NCI-H2171 treated with DMSO at 0.1 percent for 48 hours (cell line): Measurements from ENCODE around the gene OR5L1.

Experiments used
- DNase-seq: peaks from one replicate; lab custom pipeline; 2025; lab: John Stamatoyannopoulos, UW

The OR5L1 gene

DNA sequence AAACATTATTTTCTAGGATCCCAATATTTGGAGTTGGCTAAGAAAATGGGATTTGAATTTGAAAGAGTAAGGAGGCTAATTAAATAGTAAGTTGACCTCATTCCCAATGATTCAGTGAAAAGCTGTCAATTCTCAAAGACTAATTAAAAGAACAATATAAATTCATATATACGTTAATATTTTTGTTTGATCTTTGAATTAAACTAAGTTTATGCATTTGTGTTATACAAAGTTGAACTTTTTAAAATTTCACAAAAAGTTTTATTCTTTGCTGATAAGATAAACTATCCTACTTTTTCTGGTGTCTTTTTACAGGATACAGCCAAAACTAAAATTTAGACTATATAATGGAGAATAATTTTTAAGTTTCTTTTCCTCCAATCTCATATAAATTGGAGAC lies at the start of gene OR5L1:
Gene OR5L1 (plus strand): TSS at position 301 of the 400 bp plus-strand sequence. CDS start 100 bp downstream, outside the sequence.
- no peak for DNase-seq

DNA sequence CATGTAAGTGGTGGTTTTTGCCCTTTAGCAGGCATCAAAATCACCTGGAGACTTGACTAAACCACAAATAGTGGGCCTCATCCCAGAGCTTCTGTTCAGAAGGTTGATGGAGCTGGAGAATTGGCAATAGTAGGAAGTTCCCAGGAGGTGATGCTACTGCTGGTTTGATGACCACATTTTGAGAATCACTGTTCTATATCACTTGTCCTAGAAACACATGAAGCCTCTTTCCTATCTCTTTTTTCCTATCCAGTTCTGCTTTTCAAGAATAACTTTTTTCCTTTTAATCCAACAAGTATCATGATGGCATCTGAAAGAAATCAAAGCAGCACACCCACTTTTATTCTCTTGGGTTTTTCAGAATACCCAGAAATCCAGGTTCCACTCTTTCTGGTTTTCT lies 38.0 kb upstream of the OR5L1 start, which contains the start of gene OR5D13:
Gene OR5D13 (plus strand): TSS at position 301 of the 400 bp plus-strand sequence. CDS start 0 bp downstream, at position 301.
- DNase-seq = no peak

- DNase-seq = no peak
These were observed 19.6 kb upstream of the OR5L1 start for GRCh38 chr11:55791606-55792005.

- no peak for DNase-seq
These were observed 17.8 kb upstream of the OR5L1 start for GRCh38 chr11:55793321-55793720.

DNA sequence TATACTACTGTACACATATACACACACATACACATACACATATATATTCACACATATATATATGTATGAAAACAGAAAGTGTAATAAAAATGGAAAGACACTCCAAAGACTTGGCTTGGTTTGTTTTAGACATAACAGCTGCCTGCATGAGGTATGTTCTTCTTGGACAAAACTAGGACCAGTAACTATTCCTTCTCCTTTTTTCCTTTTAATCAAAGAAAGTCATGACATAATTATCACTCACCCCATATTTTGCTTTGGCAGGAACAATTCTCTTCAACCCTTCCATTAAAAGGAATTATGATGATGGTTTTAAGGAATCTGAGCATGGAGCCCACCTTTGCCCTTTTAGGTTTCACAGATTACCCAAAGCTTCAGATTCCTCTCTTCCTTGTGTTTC lies 15.9 kb upstream of the OR5L1 start, which contains the start of gene OR5D14:
Gene OR5D14 (plus strand): TSS at position 301 of the 400 bp plus-strand sequence. CDS start 0 bp downstream, at position 301.
- DNase-seq = no peak

- no peak for DNase-seq
These were observed 4.9 kb upstream of the OR5L1 start for GRCh38 chr11:55806248-55806647.

DNA sequence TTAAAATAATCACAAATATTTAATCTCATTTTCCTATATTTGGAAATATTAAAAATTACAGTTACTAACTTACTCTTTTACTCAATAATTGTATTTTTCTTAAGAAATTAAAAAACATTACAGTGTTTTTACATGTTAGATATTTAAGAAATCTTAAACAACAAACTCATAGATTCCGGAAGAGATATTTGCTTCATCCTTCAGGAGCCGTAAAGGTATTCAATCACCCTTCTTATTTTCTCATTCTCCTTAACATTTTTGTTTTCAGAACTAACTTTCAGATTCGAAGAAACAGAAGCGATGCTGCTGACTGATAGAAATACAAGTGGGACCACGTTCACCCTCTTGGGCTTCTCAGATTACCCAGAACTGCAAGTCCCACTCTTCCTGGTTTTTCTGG lies 8.2 kb downstream of the OR5L1 start, which contains the start of gene OR5D18:
Gene OR5D18 (plus strand): TSS at position 301 of the 400 bp plus-strand sequence. CDS start 0 bp downstream, at position 301.
- no peak for DNase-seq

GRCh38 chr11:55826919-55827318 lies 15.8 kb downstream of the OR5L1 start, which contains the start of gene OR5L2:
OR5L2 (plus strand) TSS chr11:55827219; CDS start chr11:55827219, 0 bp downstream.
- no peak for DNase-seq

- DNase-seq = no peak
These were observed 27.3 kb downstream of the OR5L1 start, which contains the start of gene OR5D16 for GRCh38 chr11:55838452-55838851. OR5D16 (plus strand) TSS chr11:55838752; CDS start chr11:55838752, 0 bp downstream.

DNA sequence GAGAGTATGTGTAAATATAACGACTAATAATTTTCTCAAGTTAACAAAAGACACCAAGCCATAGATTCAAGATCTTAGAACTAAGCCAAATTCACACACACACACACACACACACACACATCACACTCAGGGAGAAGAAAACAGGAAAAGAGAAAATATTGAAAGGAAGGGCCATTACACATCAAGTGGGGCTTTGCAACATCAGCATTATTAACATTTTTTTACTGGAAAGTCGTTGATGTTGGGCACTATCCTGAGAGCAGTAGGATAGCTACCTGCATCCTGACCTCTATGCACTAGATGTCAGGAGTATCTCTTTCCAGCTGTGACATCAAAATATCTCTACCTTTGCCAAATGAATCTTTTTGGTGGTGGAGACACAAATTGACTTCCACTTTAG lies 36.3 kb downstream of the OR5L1 start:
- no peak for DNase-seq

- no peak for DNase-seq
These were observed 37.9 kb downstream of the OR5L1 start for GRCh38 chr11:55849037-55849436.

DNA sequence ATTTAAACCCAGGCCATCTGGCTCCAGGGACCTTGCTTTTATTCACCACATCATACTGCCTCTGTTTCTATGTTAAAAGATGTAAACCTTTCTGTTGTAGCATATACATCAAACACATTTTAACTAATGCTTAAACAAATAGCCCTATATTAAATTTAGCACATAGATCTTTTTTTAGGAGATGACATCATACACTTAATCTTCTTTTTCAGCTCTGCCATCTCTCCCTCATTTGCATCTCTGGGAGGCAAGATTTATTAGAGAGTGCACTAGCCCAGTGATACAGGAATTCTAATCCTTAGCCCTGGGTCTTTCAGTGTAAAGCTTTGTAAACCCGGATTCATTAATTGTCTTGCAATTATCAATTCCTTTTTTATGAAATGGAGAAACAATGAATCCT lies 41.0 kb downstream of the OR5L1 start:
- no peak for DNase-seq

GRCh38 chr11:55854704-55855103 lies 43.5 kb downstream of the OR5L1 start:
- no peak for DNase-seq
